OCI-LY1 (cell line): Measurements from ENCODE around the gene NPLOC4.

Source experiments
- EZH2 ChIP-seq: fragments of 200-600 bp; sonication (generic), shearing (Covaris generic); IDR thresholded peaks from 2 replicates; pipeline ENCODE4 v1.8.0; 2017; ENCODE audit warnings: borderline replicate concordance, mixed run types, mild to moderate bottlenecking, antibody characterized with exemption, low read length, moderate library complexity, mixed read lengths
- TF ChIP-seq, protein P1 (sequence below): fragments of 200-600 bp; sonication (generic), shearing (Covaris generic); IDR thresholded peaks from 2 replicates; pipeline ENCODE4 v1.5.1; 2017; ENCODE audit warnings: mild to moderate bottlenecking, antibody characterized with exemption, low read length, moderate library complexity, mixed read lengths

- TF ChIP-seq, protein P1, sequence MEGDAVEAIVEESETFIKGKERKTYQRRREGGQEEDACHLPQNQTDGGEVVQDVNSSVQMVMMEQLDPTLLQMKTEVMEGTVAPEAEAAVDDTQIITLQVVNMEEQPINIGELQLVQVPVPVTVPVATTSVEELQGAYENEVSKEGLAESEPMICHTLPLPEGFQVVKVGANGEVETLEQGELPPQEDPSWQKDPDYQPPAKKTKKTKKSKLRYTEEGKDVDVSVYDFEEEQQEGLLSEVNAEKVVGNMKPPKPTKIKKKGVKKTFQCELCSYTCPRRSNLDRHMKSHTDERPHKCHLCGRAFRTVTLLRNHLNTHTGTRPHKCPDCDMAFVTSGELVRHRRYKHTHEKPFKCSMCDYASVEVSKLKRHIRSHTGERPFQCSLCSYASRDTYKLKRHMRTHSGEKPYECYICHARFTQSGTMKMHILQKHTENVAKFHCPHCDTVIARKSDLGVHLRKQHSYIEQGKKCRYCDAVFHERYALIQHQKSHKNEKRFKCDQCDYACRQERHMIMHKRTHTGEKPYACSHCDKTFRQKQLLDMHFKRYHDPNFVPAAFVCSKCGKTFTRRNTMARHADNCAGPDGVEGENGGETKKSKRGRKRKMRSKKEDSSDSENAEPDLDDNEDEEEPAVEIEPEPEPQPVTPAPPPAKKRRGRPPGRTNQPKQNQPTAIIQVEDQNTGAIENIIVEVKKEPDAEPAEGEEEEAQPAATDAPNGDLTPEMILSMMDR, result no peak
- no peak for TF ChIP-seq EZH2
Measured at GRCh38 chr17:81566461-81567126, 70.3 kb downstream of the NPLOC4 start.
